ENCODE measurements around the gene MRPS7.
"Not testable (repeated sequence)": the region's sequence is repeated elsewhere in the genome, so short reads cannot be mapped to it uniquely, and the experiment has no call there.

Gene MRPS7

DNA sequence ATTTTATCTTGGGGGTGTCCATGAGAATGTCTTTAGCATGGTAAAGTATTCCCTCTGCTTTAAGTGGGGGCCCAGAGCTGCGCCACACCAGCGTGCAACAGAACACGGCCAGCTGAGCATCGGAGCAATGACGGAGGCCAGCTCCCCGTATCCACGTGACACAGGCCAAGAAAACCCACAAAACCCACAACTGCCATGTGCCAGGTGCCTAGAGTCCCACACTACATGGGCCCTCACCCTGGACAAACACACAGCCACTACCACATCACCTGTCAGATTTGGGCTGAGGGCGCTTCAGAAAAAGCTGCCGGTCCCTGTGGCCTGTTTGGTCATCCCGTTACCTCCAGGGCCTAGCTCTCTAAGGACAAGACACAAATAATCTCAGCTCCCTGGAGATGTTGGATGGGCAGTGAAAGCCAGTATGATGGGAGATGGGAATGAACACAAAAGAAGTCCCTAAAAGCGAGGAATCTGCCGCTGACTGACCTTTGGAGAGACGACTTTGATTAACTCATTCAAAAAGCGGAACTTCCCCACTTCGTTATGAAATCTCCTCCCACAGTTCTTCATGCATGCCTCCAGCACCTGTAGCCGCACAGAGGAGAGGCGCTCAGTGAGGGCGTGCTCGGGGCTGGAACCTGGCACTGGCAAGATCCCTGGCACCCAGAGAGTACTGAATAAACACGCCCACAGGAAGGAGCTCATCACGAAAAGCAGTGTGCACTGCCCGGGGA lies 17.4 kb upstream of the MRPS7 start:
- no peak for DNase-seq (ENCODE audit: low read depth)

DNA sequence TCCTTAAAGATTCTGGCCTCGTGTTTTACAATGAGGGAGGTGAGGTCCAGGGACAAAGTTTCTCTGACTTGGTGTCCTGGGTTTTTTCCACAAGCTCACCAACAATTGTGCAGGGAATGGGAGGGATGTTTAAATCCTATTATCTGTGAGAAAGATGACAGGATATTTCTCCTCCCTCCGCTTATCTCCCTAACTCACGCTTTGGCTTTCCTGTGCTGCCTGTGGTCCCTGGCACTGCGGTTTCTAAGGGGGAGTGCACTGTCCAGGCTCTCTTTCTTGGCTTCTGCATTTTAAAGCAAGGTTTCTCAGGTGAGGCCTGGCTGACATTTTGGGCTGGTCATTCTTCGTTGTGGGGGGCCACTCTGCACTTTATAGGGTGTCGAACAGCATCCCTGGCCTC lies 16.7 kb upstream of the MRPS7 start:
- DNase-seq (ENCODE audit: low read depth) = no peak

GRCh38 chr17:75246404-75246803 lies 15.3 kb upstream of the MRPS7 start:
- no peak for DNase-seq (ENCODE audit: low read depth)

DNA sequence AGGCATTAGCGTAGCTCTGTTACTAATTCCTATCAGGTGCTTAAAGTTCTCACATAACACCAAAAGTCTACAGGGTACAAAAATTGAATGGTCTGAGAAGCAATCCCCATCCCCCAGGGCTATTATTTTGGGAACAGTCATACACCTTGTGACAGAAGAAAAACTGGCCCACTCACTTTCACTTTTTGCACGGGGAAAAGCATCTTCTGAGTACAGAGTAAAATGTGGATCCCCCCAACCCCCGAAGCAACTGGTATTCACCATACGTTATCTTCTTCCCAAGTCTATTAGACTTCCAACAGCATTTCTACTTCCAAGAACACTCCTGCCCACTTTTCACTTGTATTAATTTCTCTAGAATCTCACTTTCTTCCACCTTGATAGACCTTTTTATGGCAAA lies 12.1 kb upstream of the MRPS7 start:
- DNase-seq (ENCODE audit: low read depth) = no peak

DNA sequence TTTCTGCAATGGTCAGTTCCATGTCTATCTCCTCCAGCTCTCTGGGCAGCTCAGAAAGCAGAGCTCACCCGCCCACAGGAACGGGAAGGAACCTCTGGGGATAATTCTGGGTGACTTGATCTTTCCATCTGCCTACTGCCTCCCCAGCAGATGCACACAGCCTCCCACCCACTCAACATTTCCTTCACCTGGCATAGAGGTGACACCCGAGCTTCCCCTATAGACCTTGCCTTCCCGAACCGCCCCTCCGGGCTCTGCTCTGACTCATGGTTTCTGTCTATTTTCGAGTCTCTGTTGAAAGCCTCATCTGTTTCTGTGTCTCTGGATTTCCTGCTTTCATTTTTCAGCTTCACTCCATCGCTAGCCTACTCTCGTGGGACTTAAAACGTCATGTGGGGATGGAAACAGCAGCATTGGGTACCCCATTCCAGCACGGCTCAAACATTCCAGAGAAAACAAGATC lies 11.6 kb upstream of the MRPS7 start:
- peak; percentile 64 for DNase-seq (ENCODE audit: low read depth)

DNA sequence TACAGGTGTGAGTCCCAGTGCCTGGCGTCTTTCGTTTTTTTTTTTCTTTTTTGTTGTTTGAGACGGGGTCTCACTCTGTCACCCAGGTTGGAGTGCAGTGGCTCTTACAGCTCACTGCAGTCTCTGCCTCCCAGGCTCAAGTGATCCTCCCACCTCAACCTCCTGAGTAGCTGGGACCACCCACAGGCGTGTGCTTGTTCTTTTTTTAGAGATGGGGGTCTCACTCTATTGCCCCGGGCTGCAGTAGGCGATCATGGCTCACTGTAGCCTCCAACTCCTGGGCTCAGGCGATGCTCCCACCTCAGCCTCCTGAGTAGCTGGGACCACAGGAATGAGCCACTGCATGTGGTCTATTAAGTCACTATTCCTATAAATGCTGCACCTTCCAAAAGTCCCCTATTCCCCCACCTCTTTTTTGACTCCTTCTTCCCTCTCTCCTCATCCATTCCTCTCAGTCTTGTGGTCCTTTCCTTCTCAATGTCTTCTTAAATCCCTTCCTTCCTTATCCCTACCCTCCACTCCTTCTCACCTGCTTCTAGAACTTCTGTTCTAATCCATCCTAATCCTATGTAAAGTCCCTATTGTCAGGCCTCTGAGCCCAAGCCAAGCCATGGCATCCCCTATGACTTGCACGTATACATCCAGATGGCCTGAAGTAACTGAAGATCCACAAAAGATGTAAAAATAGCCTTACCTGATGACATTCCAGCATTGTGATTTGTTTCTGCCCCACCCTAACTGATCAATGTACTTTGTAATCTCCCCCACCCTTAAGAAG lies 9.5 kb upstream of the MRPS7 start:
- DNase-seq (ENCODE audit: low read depth) = no peak

- DNase-seq (ENCODE audit: low read depth) = not testable (repeated sequence)
These were observed 5.6 kb upstream of the MRPS7 start for GRCh38 chr17:75255954-75256698.

DNA sequence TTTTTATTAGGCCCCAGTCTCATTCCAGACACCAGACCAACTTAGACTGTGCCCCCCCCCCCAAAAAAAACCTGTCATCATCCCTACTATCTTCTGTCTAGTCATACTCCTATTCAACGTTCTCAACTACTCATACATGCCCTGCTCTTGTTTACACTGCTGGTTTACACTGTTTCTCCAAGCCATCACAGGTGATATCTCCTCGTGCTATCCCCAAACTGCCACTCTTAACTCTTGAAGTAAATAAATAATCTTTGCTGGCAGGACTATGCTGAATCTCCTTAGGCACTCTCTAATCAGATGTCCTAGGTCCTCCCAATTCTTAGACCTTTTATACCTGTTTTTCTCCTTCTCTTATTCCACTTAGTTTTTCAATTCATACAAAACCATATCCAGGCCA lies 4.5 kb upstream of the MRPS7 start:
- DNase-seq (ENCODE audit: low read depth) = not testable (repeated sequence)

DNA sequence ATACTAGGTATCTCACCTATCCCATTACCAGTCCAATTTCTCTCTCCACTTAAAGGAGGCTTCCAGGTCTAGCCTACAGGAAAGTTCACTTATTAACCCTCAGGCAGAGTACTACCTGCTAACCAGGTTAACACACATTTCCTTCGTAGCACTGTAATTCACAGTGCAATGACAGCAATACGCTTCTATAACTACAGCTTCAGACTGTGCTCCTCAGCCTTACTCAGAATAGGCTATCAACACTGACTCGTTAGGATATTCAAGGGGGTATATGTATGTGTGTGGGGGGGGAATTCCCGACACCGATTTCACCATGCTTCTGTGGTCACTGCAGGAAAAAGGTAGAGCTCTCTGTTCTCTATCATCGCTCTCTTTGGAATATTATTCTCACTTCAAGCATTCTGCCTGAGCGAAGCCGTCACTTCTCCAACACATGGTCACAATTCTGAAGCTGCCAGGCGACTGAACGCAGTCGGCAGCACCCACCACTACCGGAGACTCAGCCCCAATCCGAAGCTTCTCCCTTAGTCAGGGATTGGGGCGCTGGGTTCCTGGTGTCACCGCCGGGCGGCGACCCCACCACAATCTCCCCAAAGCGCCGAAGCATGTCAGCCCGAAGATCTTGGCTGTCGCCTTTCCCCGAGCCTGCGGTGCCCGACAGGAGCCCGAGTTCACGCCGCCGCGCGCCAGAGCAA lies 891 bp upstream of the MRPS7 start:
- DNase-seq (ENCODE audit: low read depth) = no peak

GRCh38 chr17:75262112-75262606 lies 480 bp downstream of the MRPS7 start:
- DNase-seq (ENCODE audit: low read depth) = no peak

- no peak for DNase-seq (ENCODE audit: low read depth)
These were observed 1.4 kb downstream of the MRPS7 start for GRCh38 chr17:75263055-75263454.

DNA sequence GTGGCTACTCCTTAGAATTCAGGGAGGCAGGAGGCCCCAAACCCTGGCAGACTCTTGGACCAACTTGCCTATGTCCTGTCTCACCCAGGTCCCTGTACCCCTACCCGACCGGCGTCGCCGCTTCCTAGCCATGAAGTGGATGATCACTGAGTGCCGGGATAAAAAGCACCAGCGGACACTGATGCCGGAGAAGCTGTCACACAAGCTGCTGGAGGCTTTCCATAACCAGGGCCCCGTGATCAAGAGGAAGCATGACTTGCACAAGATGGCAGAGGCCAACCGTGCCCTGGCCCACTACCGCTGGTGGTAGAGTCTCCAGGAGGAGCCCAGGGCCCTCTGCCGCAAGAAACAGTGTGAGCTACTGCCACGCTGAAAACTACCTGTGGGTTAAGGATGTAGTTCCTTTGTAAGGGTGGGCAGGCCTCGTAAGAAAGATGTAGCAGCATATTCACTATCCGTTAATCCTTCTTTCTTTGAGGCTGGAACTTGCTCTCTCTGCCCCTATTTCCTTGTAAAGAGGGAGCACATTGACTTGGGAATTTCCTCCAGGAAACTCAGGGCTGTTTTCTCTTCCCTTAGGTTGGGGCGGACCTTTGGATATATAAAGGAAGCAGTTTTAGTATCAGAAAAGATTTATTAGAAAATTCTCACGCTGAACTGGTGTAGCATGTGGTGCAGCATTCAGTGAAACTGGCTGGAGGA lies 4.1 kb downstream of the MRPS7 start:
- no peak for DNase-seq (ENCODE audit: low read depth)

- DNase-seq (ENCODE audit: low read depth) = no peak
These were observed 4.9 kb downstream of the MRPS7 start for GRCh38 chr17:75266316-75267152.

- no peak for DNase-seq (ENCODE audit: low read depth)
These were observed 5.4 kb downstream of the MRPS7 start for GRCh38 chr17:75267153-75267410.

DNA sequence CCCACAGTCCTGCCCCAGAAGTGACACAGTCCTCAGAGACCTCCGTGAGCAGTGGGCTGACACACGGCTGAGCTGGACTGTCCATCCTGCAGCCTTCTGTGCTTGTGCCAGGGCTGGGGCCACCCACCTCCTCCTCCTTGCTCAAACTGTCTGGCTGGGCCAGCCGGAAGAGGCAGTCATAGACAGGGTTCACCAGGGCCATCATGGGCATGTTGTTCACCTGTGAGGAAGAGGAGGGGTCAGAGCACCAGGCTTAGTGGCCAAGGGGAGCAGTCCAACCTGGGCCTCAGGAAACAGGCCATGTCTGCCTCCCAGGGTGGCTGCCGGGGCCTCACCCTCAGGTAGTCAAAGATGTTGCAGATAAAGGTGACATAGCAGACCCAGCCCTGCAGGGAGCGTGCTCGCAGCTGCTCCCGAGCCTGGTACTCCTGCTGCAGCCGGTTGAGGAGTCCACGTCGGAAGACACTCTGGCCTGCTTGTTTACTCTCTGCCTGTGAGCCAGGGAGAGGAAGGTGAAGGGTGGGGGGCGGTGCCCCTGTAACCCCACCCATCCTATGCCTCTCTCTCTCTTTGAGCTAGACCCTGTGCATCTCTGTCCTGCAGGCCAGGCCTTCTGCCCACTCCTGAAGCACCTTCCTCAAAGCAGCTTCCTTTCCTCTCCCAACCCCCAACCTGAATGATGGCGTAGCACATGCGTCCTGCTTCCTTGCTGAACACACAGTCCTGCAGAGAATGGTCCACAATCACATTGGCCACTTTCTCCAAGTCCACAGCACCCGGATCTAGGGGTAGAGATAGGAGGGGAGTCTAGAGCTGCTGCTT lies 5.9 kb downstream of the MRPS7 start:
- DNase-seq (ENCODE audit: low read depth) = no peak

- no peak for DNase-seq (ENCODE audit: low read depth)
These were observed 8.2 kb downstream of the MRPS7 start for GRCh38 chr17:75269844-75270217.

GRCh38 chr17:75270218-75270965 lies 8.7 kb downstream of the MRPS7 start:
- peak; percentile 45 for DNase-seq (ENCODE audit: low read depth)

GRCh38 chr17:75270966-75271232 lies 9.2 kb downstream of the MRPS7 start, which contains the start of gene MIF4GD:
Gene MIF4GD (minus strand): TSS chr17:75271231. CDS start chr17:75270195, 1,036 bp downstream.
- DNase-seq (ENCODE audit: low read depth) = no peak

- peak; percentile 87 for DNase-seq (ENCODE audit: low read depth)
These were observed 9.7 kb downstream of the MRPS7 start for GRCh38 chr17:75271233-75271954.

Measured in stimulated activated CD8-positive, alpha-beta memory T cell treated with anti-CD3 and anti-CD28 coated beads, Interleukin-12 subunit alpha, Interleukin-12 subunit beta, amount 100 ng/mL, for 4 hours (primary cell).